GM19328 (cell line): ENCODE measurements around the gene ZNF575.

ENCODE experiments used
- ATAC-seq: cut with Tn5 transposase; IDR thresholded peaks from one replicate; pipeline ENCODE4 v1.9.1; 2021; ENCODE audit warnings: mild to moderate bottlenecking, moderate library complexity; ENCODE audit not compliant: unreplicated experiment

The ZNF575 gene

DNA sequence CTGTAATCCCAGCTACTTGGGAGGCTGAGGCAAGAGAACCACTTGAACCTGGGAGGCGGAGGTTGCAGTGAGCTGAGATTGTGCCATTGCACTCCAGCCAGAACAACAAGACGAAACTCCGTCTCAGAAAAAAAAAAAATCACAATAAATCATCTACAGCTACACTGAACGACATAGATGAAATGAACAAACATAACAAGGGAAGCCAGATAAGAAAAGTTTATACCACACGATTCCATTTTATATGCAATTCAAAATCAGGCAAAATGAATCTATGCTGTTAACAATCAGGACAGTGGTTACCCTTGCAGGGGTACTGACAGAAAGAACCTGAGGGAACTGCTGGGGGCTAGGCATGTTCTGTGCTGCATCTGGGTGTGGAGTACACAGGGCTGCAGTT, 36.7 kb downstream of the ZNF575 start:
- ATAC-seq: no peak

DNA sequence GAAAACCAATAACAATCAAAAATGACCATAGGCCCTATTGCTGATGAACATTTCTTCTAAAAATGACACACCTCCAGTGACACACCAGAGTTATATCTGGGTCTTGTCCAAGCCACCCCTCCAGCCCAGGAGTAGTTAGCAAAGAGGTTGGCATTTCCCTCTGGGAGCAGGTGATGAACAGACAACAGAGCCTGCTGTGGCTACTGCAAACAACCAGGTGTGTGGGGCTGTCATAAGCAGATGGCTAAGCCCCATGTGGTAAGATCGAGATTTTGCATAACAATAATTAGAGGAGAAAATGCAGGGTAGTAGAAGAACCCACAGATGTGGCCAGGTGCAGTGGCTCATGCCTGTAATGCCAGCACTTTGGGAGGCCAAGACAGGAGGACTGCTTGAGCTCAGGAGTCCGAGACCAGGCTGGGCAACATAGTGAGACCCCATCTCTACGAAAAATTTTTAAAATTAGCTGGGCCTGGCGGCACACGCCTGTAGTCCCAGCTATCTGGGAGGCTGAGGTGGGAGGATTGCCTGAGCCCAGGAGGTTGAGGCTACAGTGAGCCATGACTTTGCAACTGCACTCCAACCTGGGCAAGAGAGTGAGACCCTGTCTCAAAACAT, 37.3 kb downstream of the ZNF575 start:
- ATAC-seq: no peak

DNA sequence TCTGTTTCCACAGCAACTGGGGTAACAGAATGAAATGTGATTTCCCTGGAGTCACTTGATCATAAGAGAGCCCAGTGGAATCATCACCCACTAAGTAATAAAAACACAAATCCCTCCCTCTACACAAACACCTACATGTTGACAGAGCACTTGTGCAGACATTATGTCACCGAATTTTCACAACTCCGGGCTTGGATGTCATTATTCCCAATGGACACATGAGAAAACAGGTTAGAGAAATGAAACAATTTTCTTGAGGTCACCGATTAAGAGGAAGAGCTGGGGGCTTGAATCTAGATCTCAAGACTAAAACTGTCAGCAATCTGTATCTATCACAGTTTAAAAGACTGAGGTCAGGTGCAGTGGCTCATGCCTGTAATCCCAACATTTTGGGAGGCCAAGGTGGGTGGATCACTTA, 39.2 kb downstream of the ZNF575 start:
- ATAC-seq: no peak

DNA sequence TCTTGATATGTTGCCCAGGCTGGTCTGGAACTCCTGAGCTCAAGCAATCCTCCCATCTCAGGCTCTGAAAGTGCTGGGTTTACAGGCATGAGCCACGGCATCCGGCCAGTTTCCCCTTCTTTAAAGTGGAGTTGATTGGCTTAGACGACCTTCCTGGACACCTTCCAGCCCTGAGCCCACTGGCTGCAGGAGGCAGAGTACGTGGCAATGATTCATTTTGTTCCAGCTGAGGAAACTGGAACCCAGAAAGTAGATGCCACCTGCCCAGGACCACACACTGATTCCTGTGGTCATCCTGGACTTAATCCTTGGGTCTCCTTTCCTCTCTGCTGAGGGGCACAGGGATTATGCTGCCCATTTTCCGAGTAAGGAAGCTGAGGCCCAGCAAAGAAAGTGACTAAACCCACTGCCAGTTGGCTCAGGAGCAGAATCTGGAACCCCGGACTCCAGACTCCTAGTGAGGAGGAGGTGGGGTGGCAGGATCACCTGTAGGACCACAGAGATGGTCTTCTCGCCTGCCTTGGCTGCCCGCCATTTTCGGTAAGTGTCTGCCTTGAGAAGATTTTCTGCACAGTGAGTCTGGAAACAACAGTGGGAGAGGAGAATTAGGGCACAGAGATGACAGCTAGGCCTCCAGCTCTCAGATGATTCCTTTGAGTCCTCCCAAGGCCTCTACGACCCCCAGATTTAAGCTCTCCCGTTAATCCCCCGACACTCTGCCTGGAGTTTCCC, 41.6 kb downstream of the ZNF575 start:
- ATAC-seq: no peak

DNA sequence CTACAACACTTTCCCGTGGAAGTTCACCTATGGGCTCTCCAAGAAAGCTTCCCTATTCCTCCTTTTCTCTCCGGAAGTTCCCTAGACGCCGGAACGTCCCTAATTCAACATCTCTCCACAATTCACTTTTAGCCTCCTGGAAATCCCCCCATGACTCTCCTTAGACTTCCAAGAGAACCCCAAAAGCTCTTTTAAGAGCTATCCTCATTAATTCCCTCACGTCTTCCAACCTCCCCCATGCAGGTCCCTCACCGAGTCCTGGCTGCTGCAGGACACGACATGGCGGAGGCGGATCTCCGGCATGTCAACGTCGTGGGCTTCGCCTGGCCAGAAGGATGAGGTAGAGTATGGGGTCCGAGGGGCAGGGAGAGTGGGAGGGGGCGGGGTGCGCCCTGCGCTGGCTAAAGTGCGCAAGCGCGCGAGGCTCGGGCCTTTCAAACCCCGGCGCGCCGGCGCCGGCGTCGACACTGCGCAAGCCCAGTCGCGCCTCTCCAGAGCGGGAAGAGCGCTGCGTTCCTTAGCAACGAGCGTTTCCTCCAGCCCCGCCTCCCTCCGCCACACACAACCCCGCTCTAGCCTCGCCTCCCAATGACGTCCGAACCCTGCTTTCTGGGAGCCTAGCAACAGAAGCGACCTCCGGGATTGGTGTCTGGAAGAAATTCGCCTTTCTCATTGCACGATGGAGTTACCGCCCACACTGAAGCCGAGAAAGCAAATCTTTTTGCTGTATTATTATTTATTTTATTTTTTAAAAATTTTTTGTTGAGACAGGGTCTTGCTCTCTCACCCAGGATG, 42.4 kb downstream of the ZNF575 start, which contains the start of the genes PINLYP and XRCC1:
TSS of gene PINLYP (plus strand) at position 646 of the 795 bp plus-strand sequence. CDS start 1,391 bp downstream, outside the sequence.
TSS of gene XRCC1 (minus strand) at position 372 of the 795 bp plus-strand sequence. CDS start at position 303, 69 bp downstream.
- ATAC-seq: peak; percentile 92

DNA sequence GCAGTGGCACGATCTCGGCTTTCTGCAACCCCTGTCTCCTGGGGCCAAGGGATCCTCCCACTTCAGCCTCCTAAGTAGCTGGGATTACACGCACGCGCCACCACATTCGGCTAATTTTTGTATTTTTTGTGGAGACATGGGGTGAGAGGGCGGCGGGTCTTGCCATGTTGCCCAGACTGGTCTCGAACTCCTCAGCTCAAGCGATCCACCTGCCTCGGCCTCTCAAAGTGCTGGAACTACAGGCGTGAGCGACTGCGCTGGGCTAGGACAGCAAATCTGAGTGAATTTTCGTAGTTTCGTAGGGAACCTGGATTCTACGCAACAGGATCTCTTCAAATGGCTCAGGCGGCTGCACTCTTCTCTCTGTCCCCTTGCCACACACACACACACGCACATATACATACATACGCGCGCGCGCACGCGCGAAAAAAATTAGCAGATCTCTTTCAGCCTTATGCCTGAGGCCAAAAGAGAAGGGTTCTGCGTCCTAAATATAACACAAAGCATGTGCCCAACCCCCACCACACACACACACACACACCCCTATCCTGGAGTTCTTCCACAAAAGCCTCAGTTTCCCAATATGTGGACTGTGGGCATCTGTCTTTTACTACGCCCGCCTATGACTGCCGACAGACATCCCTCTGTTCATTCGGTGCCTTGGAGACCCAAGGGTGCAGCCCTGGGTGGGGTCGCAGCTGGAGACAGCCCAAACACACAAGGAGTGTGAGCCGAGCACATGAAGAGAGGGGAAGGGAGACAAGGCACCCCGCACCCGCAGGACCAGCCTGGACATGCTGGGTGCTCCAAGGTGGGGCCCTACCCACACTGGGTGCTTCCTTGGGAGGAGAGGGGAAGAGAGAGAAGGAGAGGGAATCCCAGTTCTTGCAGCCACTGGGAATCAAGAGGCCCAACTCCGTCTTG, 43.2 kb downstream of the ZNF575 start:
- no peak for ATAC-seq

DNA sequence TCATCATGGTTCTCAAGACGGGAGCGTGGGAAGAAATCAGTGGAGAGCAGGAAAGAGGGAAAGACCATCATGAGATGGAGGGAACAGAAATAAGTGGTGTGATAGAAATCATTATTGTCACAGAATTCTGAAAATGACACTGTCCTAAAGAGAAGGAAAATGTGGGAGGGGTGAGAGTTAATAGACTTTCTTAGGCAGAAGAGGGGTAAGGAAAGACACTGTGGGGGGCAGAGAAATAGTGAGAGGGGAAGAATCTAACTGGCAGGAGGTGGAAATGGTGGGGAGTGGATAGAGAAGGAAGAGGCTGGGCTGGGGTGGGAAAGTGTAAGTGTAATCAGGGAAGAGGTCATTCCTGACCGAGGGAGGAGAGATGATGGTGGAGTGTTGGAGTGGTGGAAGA, 45.8 kb downstream of the ZNF575 start:
- ATAC-seq: no peak

DNA sequence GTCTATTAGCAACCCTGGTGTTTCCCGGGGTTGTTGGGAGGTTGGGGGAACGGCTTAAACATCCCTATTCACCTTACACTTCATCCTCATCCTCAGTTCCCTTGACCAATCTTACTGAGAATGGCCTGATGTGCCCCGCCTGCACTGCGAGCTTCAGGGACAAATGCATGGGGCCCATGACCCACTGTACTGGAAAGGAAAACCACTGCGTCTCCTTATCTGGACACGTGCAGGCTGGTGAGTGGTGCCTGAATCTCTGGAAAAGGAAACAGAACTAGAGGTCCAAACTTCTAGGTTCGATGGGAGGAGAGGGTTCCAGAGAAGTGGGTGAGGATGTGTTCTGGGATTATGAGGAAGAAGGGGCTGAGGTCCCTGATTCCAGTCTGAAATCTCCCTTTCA, 48.5 kb downstream of the ZNF575 start:
- ATAC-seq: no peak

DNA sequence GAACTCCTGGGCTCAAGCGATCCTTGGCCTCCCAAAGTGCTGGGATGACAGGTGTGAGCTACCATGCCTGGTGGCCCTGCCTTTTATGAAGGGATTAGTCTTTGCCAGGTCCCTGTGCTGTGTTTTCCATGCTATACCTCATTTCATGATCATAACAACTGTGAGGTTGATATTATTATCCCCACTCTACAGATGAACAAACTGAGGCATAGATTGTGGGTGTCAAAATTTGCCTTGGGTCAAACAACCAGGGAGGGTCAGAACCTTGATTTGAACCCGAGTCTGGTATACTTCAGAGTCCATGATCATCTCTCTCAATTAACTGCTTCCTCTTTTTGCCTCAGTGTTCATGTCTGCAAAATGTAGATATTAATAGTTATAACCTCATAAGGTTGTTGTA, 49.5 kb downstream of the ZNF575 start:
- ATAC-seq: no peak

DNA sequence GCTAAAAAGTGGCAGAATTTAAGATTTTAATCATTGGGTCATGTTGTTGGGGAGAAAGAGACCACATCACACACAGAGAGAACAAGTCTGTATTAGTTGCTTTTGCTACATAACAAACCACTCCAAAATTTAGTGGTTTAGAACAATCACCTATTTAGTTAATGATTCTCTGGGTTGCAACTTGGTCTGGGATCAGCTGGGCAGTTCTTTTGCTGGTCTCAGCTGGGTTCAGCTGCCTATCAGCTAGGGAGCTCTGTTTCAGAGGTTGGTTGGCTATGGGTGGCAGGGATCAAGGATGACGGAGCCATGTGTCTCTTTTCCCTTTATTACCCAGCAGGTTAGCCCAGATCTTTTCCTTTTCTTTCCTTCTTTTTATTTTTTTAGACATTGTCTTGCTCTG, 51.5 kb downstream of the ZNF575 start:
- ATAC-seq: no peak
